T-helper 1 cell treated with Interleukin-12 subunit alpha and Interleukin-12 subunit beta and Interleukin-4 antibody, amounts not matched to agents 30 ng/mL and 1 ng/mL, for 36 hours (primary cell): ENCODE results near the gene TBCEL. TPM values are rescaled to one million over a fixed set of nuclear protein-coding genes. Genes with fewer than 3 reads are reported as not detected.
"Not testable (repeated sequence)": the region's sequence is repeated elsewhere in the genome, so short reads cannot be mapped to it uniquely, and the experiment has no call there.

Experiments
- intact Hi-C: fragments of 100-400 bp; cut with micrococcal nuclease; formaldehyde crosslinking; loops from one replicate; pipeline ENCODE4 v1.15.1; 2024
- total RNA-seq: library from RNA; stranded (reverse); gene quantifications from 2 replicates; pipeline ENCODE4 v1.2.3, GENCODE V29; 2022

The TBCEL gene
- total RNA-seq, 1 donor from 2014 or later = 12.6 TPM

DNA sequence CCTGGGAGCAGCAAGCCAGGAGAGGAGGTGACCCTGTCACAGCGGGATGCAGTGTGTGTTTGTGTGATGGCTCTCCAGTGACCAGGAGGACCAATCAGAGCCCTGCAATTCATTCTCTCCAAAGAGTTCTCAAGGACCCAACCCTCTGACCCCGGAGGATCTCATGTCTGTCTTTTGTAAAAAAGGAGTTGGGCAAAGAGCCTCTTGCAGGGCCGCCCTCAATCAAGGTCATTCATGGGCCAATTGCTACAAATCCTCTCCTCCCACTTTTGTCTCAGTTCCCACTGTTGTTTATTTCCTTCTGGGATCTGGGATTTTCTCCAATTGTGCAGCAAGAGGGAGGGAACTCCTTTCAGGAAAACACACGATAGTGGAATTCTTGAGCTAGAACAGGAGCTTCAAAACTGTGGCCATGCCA is 81.2 kb downstream of the TBCEL start:
- intact Hi-C loops = no loop called here

GRCh38 chr11:121105481-121106195 is 81.7 kb downstream of the TBCEL start:
- intact Hi-C loops = no loop called here

DNA sequence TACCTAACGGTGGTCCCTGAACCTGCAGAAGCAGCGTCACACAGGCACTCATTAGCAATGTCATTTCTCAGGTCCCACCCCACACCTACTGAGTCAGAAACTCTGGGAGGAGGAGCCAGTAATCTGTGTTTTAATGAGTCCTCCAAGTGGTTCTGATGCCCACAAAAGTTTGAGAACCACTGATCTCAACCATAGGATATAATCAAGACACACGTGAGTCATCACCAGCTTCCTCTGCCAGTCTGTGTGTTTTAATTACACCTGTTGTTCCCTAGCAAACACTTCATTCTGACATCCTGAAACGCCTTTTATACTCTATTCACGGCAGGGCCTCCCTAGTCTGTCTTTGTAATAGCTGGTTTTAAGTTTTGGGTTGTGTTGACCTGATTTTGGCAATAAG is 82.9 kb downstream of the TBCEL start:
- intact Hi-C loops = no loop called here

DNA sequence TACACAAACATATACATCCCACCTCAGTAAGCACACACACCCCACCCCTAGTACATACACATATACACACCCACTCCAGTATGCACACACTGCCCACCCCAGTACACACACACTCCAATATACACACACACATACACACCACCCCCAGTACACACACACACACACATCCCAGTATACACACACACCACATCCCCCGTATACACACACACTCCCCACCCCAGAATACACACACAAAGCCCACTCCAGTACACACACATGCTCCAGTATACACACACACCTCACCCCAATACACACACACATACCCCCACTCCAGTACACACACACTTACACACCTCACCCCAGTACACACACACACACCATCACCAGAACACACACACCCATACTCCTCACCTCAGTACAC is 84.5 kb downstream of the TBCEL start:
- intact Hi-C loops = no loop called here

GRCh38 chr11:121109471-121109870 is 85.6 kb downstream of the TBCEL start:
- intact Hi-C loops = no loop called here

- intact Hi-C loops = no loop called here
These were observed 86.1 kb downstream of the TBCEL start for GRCh38 chr11:121109916-121110586.

- intact Hi-C loops = no loop called here
These were observed 87.2 kb downstream of the TBCEL start for GRCh38 chr11:121110871-121111724.

DNA sequence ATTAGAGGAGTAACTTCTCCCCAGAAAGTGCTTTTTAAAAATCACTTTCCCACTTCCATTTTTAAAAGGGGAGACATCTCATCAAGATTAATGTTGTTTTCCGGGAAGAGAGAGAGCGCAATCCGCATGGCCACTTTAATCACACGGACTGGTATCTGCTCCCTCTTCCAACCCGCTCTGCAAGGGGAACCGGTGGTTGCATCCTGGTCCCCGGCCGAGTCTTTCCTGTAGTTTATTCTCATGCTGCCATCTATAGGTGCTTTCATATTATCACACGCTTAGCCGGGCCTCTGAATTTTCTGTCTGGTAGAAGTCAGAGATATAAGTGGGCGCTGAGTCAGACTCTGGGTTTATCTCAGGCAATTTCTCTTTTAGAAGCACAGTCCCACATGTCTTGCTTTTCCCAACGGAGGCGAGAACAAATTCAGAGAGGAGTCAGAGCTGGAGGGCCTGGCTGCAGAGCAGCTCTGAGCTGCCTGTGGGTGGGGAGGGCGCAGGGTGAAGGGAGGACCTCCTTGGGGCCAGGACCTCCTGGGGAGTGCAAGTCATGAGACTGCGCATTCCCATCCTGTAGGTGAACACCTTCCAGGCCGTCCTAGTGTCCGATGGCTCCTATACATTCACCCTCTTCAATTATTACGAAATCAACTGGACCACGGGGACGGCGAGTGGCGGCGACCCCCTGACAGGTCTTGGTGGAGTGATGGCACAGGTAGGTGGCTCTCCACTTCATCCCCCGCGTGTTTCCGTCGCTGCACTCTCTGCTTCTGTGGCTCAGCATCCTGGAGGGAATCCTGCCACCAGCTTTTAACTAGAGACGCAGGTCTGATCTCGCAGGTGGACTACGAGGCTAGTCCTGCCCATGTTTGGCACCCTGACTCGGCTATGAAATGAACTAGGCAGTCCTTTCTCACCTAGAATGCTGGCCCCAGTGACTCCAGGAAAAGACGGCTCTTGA is 88.9 kb downstream of the TBCEL start:
- intact Hi-C loops = loop anchor here (1.0 to 2.0 kb wide), 3 partner anchors 178 to 601 kb away; partner anchors contain the start of gene GRIK4

DNA sequence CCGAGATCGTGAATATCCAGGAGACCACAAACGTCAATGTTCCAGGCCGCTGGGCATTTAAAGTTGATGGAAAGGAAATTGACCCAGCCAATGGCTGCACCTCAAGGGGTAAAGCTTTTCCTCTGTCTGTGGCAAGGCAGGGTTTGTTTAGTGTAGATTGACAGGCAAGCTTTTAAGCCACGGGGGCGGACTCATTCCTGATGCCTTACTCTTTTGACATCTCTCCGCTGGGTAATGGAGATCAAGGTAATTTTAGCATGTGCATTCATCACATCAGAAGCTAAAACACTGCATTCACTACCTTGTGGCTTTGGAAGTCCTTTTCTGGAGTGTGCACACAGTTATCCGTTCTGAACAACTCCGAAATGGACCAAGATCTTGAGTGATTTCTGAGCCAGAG is 89.7 kb downstream of the TBCEL start:
- intact Hi-C loops = loop anchor here (2.0 kb wide), 1 partner anchor 185 kb away; no protein-coding TSS in a partner anchor

GRCh38 chr11:121115024-121115423 is 91.1 kb downstream of the TBCEL start:
- intact Hi-C loops = not testable (repeated sequence)

- intact Hi-C loops = no loop called here
These were observed 93.9 kb downstream of the TBCEL start for GRCh38 chr11:121117788-121118187.

- intact Hi-C loops = no loop called here
These were observed 95.5 kb downstream of the TBCEL start for GRCh38 chr11:121119440-121119839.

- intact Hi-C loops = no loop called here
These were observed 98.4 kb downstream of the TBCEL start for GRCh38 chr11:121122328-121122727.

GRCh38 chr11:121123496-121124069 is 99.7 kb downstream of the TBCEL start:
- intact Hi-C loops = no loop called here

DNA sequence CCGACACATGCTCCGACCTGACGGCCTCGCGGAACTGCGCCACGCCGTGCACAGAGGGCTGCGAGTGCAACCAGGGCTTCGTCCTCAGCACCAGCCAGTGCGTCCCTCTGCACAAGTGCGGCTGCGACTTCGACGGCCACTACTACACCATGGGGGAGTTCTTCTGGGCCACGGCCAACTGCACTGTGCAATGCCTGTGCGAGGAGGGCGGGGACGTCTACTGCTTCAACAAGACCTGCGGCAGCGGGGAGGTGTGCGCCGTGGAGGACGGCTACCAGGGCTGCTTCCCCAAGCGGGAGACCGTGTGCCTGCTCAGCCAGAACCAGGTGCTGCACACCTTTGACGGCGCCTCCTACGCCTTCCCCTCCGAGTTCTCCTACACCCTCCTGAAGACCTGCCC is 103.9 kb downstream of the TBCEL start:
- intact Hi-C loops = no loop called here

DNA sequence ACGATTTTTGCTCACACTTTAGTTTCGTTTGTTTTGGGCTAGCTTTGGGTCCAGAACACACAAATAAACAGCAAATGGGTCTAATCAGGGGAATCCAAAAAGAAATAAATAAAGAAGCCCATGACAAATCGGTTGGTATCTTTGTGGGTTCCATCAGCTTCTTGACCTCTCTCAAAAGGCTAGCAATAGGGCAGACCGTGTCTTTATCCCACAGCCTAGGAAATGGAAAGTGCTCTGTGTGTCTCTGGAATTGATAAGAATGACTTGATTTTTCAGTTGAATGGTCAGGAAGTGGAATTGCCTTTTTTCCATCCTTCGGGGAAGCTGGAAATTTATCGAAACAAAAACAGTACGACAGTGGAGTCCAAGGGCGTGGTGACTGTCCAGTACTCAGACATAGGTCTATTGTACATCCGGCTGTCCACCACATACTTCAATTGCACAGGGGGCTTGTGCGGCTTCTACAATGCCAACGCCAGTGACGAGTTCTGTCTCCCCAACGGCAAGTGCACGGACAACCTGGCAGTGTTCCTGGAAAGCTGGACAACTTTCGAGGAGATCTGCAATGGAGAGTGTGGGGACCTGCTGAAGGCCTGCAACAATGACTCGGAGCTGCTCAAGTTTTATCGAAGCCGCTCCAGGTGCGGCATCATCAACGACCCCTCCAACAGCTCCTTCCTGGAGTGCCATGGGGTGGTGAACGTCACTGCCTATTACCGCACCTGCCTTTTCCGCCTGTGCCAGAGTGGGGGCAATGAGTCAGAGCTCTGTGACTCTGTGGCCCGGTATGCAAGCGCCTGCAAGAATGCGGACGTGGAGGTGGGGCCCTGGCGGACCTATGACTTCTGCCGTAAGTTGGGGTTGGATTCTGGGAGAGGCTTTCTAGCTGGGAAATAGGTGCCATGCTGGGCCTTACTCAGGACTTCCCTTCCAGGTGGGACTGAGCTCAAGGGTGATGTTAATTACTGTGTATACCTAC is 105.7 kb downstream of the TBCEL start:
- intact Hi-C loops = no loop called here

DNA sequence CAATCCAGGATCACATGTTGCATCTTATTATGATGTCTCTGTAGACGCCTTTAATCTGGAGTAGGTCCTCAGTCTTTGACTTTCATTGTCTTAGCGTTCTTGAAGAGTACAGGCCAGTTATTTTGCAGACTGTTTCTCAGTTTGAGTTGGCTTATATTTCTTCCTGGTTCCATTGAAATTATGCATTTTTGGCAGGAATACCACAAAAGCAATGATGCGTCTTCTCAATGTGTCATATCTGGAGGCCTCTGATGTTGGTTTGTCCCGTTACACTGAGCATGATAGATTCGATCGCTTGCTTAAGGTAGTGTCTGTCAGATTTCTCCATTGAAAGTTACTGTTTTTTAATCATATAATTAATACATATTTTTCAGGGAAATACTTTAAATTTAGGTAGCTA is 107.8 kb downstream of the TBCEL start:
- intact Hi-C loops = no loop called here

DNA sequence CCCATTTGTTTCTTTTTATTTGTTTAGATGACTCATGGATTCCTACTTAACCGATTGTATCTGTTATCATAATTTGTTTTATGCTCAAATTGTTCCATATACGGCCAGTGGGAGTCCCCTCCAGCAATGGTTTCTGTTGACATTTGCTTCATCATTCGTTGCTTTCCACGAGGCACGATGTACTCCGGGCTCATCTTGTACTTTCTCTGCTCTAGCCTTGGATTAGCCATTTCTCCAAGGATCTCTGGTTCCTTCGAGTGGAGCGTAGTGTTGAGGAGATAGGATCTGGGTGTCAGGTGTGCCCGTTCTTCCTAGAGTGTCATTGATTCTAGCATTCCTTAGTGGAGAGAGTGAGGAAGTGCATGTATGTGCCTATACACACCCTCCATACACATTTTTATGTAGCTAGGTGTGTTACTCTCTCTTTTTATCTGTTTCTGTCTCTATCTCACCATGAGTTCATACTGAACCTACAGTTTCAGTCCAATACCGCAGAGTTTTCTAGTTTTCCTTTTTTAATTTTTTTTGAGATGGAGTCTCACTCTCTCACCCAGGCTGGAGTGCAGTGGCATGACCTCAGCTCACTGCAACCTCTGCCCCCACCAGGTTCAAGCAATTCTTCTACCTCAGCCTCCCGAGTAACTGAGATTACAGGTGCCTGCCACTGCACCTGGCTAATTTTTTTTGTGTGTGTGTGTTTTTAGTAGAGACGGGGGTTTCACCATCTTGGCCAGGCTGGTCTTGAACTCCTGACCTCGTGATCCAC is 108.5 kb downstream of the TBCEL start:
- intact Hi-C loops = no loop called here
